GM12801 (cell line): ENCODE measurements around the gene DUSP15.

Source experiments
- TF ChIP-seq, protein P1 (sequence below): IDR thresholded peaks from one replicate; pipeline ENCODE4 v1.5.1; 2011; ENCODE audit warnings: control low read depth; ENCODE audit not compliant: insufficient read length; ENCODE audit errors: extremely low read depth

Gene DUSP15

GRCh38 chr20:31857861-31858759, 12.2 kb downstream of the DUSP15 start:
- TF ChIP-seq, protein P1, sequence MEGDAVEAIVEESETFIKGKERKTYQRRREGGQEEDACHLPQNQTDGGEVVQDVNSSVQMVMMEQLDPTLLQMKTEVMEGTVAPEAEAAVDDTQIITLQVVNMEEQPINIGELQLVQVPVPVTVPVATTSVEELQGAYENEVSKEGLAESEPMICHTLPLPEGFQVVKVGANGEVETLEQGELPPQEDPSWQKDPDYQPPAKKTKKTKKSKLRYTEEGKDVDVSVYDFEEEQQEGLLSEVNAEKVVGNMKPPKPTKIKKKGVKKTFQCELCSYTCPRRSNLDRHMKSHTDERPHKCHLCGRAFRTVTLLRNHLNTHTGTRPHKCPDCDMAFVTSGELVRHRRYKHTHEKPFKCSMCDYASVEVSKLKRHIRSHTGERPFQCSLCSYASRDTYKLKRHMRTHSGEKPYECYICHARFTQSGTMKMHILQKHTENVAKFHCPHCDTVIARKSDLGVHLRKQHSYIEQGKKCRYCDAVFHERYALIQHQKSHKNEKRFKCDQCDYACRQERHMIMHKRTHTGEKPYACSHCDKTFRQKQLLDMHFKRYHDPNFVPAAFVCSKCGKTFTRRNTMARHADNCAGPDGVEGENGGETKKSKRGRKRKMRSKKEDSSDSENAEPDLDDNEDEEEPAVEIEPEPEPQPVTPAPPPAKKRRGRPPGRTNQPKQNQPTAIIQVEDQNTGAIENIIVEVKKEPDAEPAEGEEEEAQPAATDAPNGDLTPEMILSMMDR = no peak

- TF ChIP-seq, protein P1 = no peak
Observed at GRCh38 chr20:31856516-31856915, 13.8 kb downstream of the DUSP15 start.

DNA sequence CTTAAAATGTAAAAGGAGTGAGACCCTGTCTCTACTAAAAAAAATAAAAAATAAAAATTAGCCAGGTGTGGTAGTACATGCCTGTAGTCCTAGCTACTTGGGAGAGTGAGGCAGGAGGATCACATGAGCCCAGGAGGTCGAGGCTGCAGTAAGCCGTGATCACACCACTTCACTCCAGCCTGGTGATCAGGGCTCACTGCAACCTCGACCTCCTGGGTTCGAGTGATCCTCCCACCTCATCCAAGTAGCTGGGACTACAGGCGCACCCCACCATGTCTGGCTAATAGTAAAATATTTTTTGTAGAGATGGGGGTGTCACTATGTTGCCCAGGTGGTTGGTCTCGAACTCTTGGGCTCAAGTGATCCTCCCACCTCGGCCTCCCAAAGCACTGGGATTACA, 16.8 kb downstream of the DUSP15 start:
- TF ChIP-seq, protein P1 = no peak

DNA sequence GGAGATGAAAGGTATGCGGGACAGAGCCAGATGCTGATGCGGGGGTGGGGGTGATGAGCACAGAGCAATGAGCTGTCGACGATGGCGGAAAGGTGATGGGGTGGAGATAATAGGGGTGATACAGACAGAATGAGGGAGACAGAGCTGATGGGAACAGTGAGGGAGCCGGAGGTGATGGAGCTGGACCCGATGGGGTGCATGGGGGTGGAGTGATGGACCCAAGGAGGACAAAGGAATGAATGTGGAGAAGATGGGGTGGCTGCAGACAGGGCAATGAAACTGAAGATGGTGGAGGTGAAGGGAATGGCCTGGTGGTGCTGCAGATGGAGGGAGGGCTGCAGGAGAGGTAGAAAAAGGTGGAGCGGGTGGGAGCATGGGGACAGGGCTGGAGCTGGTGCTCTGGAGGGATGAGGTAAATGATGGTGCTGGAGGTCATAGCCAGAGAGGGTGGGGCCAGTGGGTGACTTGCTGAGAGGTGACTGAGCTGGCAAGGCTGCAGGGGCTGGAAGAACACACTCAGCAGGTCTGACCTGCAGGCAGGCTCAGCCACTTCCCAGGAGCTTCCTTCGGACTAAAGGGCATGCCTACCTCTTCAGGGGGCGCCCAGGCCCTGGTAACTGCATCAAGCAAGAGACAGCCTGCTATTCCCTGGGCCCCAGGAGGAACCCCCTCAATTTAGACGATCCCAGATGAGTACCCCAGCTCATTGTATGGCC, 18.9 kb downstream of the DUSP15 start:
- TF ChIP-seq, protein P1 = no peak

DNA sequence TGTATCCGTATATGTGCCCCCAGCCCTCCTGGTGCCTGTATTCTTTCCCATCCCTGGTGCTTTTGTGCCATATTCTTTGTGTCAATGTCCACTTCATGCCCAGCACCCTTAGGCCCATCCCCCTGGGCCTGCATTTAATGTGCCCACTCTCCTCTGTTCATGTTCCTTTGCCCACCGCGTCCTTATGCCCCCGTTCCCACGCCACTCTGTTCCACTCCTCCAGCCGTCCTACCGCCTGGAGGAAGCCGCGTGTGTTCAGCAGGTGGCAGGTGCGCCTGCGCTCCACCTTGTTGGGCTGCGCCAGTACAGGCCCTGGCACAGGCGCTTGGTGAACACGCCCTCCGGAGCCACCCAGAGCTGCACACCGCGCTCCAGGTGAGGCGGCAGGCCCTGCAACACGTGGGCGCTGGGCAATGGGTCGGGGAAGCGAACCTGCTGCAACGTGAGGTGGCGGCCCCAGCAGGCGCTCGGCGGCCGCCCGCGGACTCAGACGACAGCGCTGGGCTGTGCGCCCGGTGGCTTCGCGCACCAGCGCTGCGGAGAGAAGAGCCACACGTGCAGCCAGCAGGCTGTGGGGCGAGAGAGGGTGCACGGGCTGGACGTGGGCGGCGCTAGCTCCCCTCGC, 20.9 kb downstream of the DUSP15 start:
- TF ChIP-seq, protein P1 = no peak

DNA sequence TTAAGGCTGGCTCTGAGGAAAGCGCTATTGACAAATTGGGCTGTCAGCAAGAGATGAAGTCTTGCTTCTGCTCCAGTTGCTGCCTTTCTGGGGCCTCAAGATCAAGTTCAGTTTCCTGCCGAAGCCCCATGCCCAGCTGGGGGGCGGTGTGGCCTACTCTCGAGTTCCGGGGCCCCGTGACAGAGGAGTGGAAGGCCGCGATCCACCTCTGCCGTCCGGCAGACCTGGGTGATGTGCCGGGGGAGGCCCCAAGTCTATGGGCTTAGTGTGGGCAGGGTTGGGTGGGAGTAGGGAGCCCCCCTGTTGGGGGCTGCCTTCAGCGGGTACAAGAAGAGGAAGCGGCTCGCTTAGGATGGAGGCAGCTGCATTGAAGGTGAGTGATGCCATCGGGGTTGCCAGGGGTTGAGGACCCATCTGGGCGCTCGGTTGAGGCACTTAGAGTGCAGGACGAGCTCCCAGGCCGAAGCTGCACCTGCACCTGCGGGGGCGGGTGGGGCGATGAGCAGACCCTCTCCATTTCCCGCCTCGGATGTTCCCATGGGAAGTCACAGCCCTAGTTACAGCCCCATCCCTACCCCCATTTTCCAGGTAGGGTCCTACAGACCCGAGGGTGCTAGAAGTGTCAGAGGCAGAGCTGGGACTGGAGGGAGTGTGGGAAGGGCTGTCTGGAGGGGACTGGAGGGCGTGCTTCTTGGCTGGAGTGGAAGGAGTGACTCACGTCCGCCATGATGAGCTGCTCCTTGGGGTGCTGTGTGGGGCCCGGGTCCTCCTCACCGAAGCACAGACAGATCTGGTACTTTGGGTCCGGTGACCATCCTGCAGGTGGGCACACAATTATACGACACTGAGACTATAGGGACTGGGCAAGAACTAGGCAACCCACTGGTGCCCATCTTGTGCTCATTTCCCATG, 22.0 kb downstream of the DUSP15 start:
- TF ChIP-seq, protein P1 = no peak
